Type B pancreatic cell (in vitro differentiated cells): ENCODE results near the gene DCDC1. TPM values are rescaled to one million over a fixed set of nuclear protein-coding genes. Genes with fewer than 3 reads are reported as not detected.
A peak's percentile ranks its signal among the peaks of the same experiment; 100 is the strongest.

Experiments used
- DNase-seq: peaks from one replicate; pipeline ENCODE4 v3.0.0; 2021; ENCODE audit warnings: mixed read lengths; ENCODE audit not compliant: unreplicated experiment; ENCODE audit errors: extremely low spot score
- H3K27ac Mint-ChIP-seq: 2 replicates; pipeline ENCODE4 v1.8.0; 2021; ENCODE audit warnings: mild to moderate bottlenecking, mixed read lengths
- H3K27me3 Mint-ChIP-seq: 2 replicates; pipeline ENCODE4 v1.8.0; 2021; ENCODE audit warnings: mixed read lengths
- H3K36me3 Mint-ChIP-seq: 2 replicates; pipeline ENCODE4 v1.8.0; 2021; ENCODE audit warnings: mixed read lengths
- H3K4me1 Mint-ChIP-seq: one replicate; pipeline ENCODE4 v1.8.0; 2021; ENCODE audit warnings: mixed read lengths; ENCODE audit not compliant: unreplicated experiment
- H3K4me3 Mint-ChIP-seq: 2 replicates; pipeline ENCODE4 v1.8.0; 2021; ENCODE audit warnings: mild to moderate bottlenecking, mixed read lengths
- H3K9me3 Mint-ChIP-seq: 2 replicates; pipeline ENCODE4 v1.8.0; 2021; ENCODE audit warnings: mixed read lengths
- long read RNA-seq: library from polyadenylated mRNA; unstranded; transcript quantifications from one replicate; pipeline ENCODE4 v2.0.0, GENCODE V29; 2020
- total RNA-seq: library from RNA; stranded (reverse); gene quantifications from 2 replicates; pipeline ENCODE4 v1.2.1, GENCODE V29; 2021; ENCODE audit warnings: low replicate concordance
- TF ChIP-seq, protein P1 (sequence below): fragments of 200-600 bp; sonication (generic); conservative IDR thresholded peaks from 2 replicates; pipeline ENCODE4 v1.5.0; 2021; ENCODE audit warnings: antibody characterized with exemption, mild to moderate bottlenecking

Gene DCDC1, protein sequence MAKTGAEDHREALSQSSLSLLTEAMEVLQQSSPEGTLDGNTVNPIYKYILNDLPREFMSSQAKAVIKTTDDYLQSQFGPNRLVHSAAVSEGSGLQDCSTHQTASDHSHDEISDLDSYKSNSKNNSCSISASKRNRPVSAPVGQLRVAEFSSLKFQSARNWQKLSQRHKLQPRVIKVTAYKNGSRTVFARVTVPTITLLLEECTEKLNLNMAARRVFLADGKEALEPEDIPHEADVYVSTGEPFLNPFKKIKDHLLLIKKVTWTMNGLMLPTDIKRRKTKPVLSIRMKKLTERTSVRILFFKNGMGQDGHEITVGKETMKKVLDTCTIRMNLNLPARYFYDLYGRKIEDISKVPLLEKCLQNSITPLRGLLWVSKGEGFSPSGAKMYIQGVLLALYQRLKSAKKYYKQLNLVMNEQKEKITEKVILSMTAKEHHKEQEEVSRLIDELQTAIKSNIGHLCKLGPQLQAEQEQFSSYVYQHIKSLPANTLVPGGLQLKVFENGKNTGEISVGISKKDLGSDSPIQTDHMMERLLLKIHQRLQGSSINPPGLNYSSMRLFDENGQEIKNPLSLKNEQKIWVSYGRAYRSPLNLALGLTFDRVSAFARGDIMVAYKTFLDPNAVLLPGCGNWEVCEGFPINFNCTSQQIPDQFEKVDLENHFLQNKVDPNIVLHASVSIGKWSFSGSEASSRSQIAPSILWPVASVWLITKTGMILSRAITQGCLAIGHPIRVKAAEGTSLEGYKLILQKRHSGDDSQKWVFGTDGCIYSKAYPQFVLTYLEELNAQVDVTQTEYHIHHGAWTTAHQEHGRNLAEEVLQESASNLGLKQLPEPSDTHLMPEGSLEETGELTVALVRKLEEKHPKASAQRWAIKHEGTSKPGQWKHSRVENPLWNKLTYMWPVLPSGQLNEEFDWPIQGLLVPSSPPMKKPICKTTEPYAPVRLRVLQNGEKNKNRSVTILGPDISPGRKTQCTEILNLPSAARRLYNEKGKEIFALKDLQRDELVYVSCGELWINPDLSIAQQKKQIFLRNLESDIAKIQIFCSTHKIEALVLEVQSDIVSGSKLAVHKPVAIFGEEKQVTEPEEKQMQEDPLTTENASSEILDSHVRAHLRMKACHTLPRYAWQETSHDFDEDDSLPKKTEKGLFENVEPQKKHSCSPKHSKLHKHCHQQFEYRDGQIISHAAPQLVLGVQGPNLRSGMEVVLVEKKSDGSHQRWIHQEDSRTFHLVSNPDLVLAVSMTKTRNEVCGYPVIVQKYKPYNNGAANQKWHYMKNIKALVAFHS (N-terminal part only)
- total RNA-seq, result 2.0 and 4.8 TPM in 2 replicates
- long read RNA-seq, partial matches to known transcripts, result 1 of 12 reads
- long read RNA-seq, other reads (novel, unspliced or antisense), result 11 of 12 reads

DNA sequence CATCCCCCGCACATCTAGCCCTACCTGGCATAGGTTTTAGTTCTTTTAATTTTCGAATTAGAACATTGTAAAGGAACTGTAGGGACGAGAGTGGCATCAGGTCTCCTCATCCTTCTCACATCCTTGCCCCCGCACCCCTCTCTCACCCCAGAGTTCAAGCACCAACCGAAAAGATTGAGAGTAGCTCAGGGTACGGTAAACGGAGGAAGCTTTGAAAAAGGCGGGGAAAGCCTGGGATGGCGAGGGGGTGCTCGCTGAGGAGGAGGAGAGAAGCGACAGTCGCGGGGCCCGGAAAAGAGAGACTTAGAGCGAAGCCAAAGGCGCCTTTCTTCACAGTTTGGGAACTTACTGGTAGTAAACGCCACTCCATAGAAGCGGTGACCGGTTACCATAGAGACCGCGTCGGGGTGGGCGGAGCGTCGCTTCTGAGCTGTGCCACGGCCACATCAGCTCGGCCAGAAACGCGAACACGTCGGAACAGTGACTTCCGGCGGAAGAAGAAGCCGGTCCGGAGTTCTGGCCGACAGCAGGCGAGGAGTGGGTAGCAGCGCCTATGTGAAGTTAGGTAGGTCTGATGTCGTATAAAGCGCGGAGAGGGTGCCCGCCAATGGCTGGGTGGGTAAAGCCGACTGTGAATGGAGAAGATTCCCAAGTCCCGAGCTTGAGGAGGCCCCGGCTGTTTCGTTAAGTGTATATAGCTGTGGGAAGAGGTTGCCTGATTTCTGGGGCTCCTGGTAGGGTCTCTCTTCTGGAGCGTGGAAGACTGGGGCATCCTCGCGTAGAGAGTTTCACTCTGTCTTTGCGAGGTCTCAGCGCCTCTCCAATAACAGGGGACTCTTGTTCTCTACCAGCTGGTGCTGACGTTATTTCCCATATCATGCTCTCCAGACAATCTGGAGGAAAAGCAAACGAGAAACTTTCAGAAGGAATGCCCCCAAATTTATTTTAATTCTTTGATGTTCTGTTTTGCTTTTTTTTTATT lies at the start of gene DCDC1, which contains the start of gene DNAJC24:
Gene DCDC1, minus strand, starts transcription at position 392 of the 982 bp plus-strand sequence. CDS start 41,459 bp downstream, outside the sequence.
Gene DNAJC24, plus strand, starts transcription at position 513 of the 982 bp plus-strand sequence. CDS start 889 bp downstream, outside the sequence.
- Mint-ChIP-seq H3K27ac (peak within 1 kb of the TSS; percentile 94), H3K4me1 (no peaks in the 10 kb centered on the region), H3K27me3 (peaks cover 9% of the 10 kb centered on the region), H3K4me3 (peak within 1 kb of the TSS; percentile 98), H3K36me3 (no peaks in the 10 kb centered on the region), H3K9me3 (no peaks in the 10 kb centered on the region)
- DNase-seq, result peak; percentile 90
- TF ChIP-seq, protein P1, sequence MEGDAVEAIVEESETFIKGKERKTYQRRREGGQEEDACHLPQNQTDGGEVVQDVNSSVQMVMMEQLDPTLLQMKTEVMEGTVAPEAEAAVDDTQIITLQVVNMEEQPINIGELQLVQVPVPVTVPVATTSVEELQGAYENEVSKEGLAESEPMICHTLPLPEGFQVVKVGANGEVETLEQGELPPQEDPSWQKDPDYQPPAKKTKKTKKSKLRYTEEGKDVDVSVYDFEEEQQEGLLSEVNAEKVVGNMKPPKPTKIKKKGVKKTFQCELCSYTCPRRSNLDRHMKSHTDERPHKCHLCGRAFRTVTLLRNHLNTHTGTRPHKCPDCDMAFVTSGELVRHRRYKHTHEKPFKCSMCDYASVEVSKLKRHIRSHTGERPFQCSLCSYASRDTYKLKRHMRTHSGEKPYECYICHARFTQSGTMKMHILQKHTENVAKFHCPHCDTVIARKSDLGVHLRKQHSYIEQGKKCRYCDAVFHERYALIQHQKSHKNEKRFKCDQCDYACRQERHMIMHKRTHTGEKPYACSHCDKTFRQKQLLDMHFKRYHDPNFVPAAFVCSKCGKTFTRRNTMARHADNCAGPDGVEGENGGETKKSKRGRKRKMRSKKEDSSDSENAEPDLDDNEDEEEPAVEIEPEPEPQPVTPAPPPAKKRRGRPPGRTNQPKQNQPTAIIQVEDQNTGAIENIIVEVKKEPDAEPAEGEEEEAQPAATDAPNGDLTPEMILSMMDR, result no peak

DNA sequence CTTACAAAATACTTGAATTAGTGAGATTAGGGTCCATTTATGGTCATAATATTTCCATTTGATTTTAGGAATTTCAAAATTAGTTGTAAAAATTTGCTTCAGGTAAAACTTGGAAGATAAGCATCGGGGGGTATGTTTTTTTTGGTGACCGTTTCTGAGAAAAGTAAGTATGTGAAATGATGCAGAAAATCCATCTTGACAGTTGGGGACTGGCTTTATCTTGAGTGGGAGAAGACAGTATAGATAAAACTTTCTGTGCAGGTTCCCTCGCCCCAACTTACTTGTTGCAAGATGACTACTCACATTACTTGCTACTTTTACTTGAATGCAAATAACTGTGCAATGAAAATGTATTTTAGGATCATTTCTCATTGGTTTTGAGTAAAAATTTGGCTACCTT lies 49.6 kb upstream of the DCDC1 start:
- no peaks in the 10 kb centered on the region for H3K27me3 Mint-ChIP-seq
- H3K9me3 Mint-ChIP-seq, result no peaks in the 10 kb centered on the region
- H3K27ac Mint-ChIP-seq, result no peak overlapping the region
- H3K36me3 Mint-ChIP-seq, result peaks cover 3% of the 10 kb centered on the region
- TF ChIP-seq, protein P1, result no peak
- DNase-seq, result no peak
- H3K4me1 Mint-ChIP-seq, result peaks cover 13% of the 10 kb centered on the region
- no peak overlapping the region for H3K4me3 Mint-ChIP-seq

DNA sequence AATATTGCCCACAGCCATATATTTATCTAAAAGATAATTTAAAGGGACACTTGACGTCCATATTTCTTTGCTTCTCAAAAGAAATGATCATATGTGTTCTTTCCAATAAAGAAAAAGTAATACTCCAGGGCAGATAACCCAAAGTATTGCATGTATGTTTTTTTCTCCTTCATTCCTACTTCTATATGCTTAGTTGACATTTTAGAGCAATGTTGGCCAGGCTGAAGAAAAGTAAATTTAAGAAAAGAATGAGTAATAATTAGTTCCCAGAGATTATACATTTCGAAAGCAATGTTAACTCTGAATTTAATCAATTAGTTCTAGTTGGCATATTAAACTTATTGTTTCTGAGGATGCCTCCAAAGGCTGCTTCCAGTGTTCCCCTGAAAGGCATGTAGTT lies 48.3 kb upstream of the DCDC1 start:
- peaks cover 3% of the 10 kb centered on the region for H3K36me3 Mint-ChIP-seq
- no peak overlapping the region for H3K27ac Mint-ChIP-seq
- no peaks in the 10 kb centered on the region for H3K27me3 Mint-ChIP-seq
- no peak for DNase-seq
- H3K4me3 Mint-ChIP-seq, result no peak overlapping the region
- H3K9me3 Mint-ChIP-seq, result no peaks in the 10 kb centered on the region
- TF ChIP-seq, protein P1, result no peak
- H3K4me1 Mint-ChIP-seq, result peaks cover 13% of the 10 kb centered on the region

DNA sequence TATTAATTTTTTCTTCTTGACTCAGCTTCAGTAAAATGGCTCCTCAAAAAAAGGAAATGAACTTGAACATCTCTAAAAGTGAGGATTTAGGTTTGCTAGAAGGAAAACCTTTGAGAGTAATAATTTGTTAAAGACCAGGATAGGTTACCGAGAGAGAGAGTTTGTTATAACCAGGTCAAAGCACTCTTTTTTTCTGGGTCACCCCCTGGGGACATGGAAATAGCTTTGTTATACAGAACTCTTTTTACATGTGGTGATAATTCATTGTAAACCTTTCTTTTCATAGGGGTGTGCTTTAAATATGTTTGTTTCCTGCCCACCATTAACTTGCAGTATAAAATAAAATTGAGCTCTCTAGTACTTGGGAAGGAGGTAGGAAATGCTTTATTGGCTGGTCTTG lies 47.8 kb upstream of the DCDC1 start:
- H3K36me3 Mint-ChIP-seq, result peaks cover 3% of the 10 kb centered on the region
- DNase-seq, result no peak
- no peak overlapping the region for H3K27ac Mint-ChIP-seq
- TF ChIP-seq, protein P1, result no peak
- H3K27me3 Mint-ChIP-seq, result no peaks in the 10 kb centered on the region
- H3K9me3 Mint-ChIP-seq, result no peaks in the 10 kb centered on the region
- H3K4me1 Mint-ChIP-seq, result peaks cover 13% of the 10 kb centered on the region
- H3K4me3 Mint-ChIP-seq, result no peak overlapping the region
